Uterus (tissue), 4 donors: ENCODE measurements around the gene DNAJC22. TPM values are rescaled to one million over a fixed set of nuclear protein-coding genes. Genes with fewer than 3 reads are reported as not detected.
"Not testable (repeated sequence)": the region's sequence is repeated elsewhere in the genome, so short reads cannot be mapped to it uniquely, and the experiment has no call there.

Experiments used
- DNase-seq, 2 donors: peaks; one replicate each; pipeline ENCODE4 v3.0.0-alpha.2; 2019 to 2020
- H3K27ac ChIP-seq, 2 donors: fragments of 200-600 bp; sonication (generic); 1 replicate in 1 of 2; 2 replicates in 1 of 2; pipeline ENCODE4 v1.5.1; 2016 to 2018
- H3K27me3 ChIP-seq, 2 donors: fragments of 200-600 bp; sonication (generic); one replicate each; pipeline ENCODE4 v1.5.1; 2018 to 2019; ENCODE audit warnings: control low read depth in 1 of 2
- H3K36me3 ChIP-seq, 2 donors: fragments of 200-600 bp; sonication (generic); one replicate each; pipeline ENCODE4 v1.5.1; 2019; ENCODE audit warnings: control low read depth in 1 of 2
- H3K4me1 ChIP-seq, 2 donors: fragments of 200-600 bp; sonication (generic); one replicate each; pipeline ENCODE4 v1.5.1; 2018 to 2019; ENCODE audit warnings: control low read depth in 1 of 2
- H3K4me3 ChIP-seq, 2 donors: fragments of 200-600 bp; sonication (generic); 1 replicate in 1 of 2; 2 replicates in 1 of 2; pipeline ENCODE4 v1.5.1; 2018 to 2019; ENCODE audit warnings: mild to moderate bottlenecking in 1 of 2
- H3K9me3 ChIP-seq, 2 donors: fragments of 200-600 bp; sonication (generic); one replicate each; pipeline ENCODE4 v1.5.1; 2019; ENCODE audit warnings: control low read depth in 1 of 2
- POLR2A ChIP-seq, 2 donors: fragments of 450-650 bp; IDR thresholded peaks; one replicate each; pipeline ENCODE4 v1.6.1; 2016; ENCODE audit warnings: antibody characterized with exemption in 2 of 2, mild to moderate bottlenecking in 1 of 2, moderate library complexity in 1 of 2
- intact Hi-C: fragments of 100-400 bp; cut with DNase I; formaldehyde crosslinking; loops from one replicate; pipeline ENCODE4 v1.15.1; 2023; ENCODE audit warnings: low total_unique reads
- total RNA-seq, 4 donors: library from RNA; depleted of rRNA in 3 of 4; stranded (reverse); fragments of >200 nt in 3 of 4; gene quantifications; one replicate each; pipeline versions ENCODE4 v1.1.0 to v1.2.4, GENCODE V29; 2014 to 2023
- TF ChIP-seq, protein P1 (sequence below), 4 experiments: fragments of 200-600 bp in 2 of 4; fragments of 450-650 bp in 2 of 4; sonication (generic) in 2 of 4; IDR thresholded peaks; one replicate each; pipeline ENCODE4 v1.5.1; 2016 to 2019; ENCODE audit warnings: antibody characterized with exemption in 4 of 4, mild to moderate bottlenecking in 2 of 4, moderate library complexity in 1 of 4
- donor health status: DM: yes; HTN: yes; CAD: no.

The DNAJC22 gene
- total RNA-seq, 4 donors from 2014 or later: 4.5 TPM; not detected in 3

DNA sequence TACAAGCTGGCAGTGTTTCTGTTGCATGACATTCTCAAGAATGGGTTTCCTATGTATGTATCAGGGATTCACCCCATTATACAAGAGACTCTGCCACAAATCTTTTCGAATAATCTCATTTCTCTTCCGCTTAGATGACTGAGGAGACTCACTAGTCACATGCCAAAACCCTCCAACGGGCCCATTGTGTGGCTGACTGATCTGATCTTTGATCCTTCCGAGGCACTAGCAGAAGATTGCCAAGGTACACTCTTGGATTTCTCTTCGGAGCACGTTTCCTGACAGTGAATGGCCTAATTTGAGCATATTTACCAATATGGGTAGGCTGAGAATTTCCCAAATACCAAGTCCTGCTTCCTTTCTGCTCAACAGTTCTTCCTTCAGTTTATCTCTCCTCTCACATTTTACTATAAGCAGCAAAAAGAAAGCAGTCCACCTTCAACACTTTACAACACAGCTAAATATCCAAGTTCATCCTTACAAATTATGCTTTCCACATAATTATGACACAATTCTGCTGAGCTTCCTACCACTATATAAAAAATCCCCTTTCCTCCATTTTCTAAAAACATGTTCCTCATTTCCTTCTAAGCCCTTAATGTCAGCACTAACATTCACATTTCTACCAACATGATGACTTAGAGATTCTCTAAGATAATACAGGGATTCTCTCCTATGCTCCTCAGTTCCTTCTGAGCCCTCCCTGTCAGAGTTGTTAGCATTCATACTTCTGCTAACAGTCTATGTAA lies 40.8 kb upstream of the DNAJC22 start:
- no peak for TF ChIP-seq POLR2A (IDR thresholded peaks at IDR 0.05)
- TF ChIP-seq, protein P1, sequence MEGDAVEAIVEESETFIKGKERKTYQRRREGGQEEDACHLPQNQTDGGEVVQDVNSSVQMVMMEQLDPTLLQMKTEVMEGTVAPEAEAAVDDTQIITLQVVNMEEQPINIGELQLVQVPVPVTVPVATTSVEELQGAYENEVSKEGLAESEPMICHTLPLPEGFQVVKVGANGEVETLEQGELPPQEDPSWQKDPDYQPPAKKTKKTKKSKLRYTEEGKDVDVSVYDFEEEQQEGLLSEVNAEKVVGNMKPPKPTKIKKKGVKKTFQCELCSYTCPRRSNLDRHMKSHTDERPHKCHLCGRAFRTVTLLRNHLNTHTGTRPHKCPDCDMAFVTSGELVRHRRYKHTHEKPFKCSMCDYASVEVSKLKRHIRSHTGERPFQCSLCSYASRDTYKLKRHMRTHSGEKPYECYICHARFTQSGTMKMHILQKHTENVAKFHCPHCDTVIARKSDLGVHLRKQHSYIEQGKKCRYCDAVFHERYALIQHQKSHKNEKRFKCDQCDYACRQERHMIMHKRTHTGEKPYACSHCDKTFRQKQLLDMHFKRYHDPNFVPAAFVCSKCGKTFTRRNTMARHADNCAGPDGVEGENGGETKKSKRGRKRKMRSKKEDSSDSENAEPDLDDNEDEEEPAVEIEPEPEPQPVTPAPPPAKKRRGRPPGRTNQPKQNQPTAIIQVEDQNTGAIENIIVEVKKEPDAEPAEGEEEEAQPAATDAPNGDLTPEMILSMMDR (IDR thresholded peaks at IDR 0.05): no peak
- no peak overlapping the region for H3K27ac ChIP-seq
- peaks cover 0 to 5% of the 10 kb centered on the region in 2 donors for H3K27me3 ChIP-seq
- H3K4me1 ChIP-seq: no peaks in the 10 kb centered on the region
- intact Hi-C loops: no loop called here
- H3K36me3 ChIP-seq: no peaks in the 10 kb centered on the region
- no peaks in the 10 kb centered on the region for H3K9me3 ChIP-seq
- H3K4me3 ChIP-seq: no peak overlapping the region
- no peak for DNase-seq

DNA sequence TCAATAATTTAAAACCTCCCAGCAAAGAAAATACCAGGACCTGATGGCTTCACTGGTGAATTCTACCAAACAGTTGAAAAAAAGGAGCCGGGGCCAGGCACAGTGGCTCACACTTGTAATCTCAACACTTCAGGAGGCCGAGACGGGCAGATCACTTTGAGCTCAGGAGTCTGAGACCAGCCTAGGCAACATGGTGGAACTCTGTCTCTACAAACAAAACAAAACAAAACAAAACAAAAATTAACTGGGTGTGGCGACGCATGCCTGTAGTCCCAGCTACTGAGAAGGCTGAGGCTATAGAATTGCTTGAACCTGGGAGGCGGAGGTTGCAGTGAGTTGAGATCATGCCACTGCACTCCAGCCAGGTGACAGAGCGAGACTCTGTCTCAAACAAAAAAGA lies 37.3 kb upstream of the DNAJC22 start:
- intact Hi-C loops: no loop called here
- TF ChIP-seq, protein P1 (IDR thresholded peaks at IDR 0.05): no peak
- no peak for TF ChIP-seq POLR2A (IDR thresholded peaks at IDR 0.05)
- Histone ChIP-seq H3K4me1 (no peaks in the 10 kb centered on the region), H3K27ac (no peak overlapping the region), H3K4me3 (no peak overlapping the region), H3K36me3 (no peaks in the 10 kb centered on the region), H3K9me3 (no peaks in the 10 kb centered on the region), H3K27me3 (no peaks in the 10 kb centered on the region)
- no peak for DNase-seq

DNA sequence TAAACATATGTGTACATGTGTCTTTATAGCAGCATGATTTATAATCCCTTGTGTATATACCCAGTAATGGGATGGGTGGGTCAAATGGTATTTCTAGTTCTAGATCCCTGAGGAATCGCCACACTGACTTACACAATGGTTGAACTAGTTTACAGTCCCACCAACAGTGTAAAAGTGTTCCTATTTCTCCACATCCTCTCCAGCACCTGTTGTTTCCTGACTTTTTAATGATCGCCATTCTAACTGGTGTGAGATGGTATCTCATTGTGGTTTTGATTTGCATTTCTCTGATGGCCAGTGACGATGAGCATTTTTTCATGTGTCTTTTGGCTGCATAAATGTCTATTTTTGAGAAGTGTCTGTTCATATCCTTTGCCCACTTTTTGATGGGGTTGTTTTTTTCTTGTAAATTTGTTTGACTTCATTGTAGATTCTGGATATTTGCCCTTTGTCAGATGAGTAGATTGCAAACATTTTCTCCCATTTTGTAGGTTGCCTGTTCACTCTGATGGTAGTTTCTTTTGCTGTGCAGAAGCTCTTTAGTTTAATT lies 36.2 kb upstream of the DNAJC22 start:
- intact Hi-C loops, H3K36me3 ChIP-seq, H3K9me3 ChIP-seq, H3K4me1 ChIP-seq, DNase-seq, H3K27ac ChIP-seq, H3K4me3 ChIP-seq, H3K27me3 ChIP-seq: not testable (repeated sequence)

DNA sequence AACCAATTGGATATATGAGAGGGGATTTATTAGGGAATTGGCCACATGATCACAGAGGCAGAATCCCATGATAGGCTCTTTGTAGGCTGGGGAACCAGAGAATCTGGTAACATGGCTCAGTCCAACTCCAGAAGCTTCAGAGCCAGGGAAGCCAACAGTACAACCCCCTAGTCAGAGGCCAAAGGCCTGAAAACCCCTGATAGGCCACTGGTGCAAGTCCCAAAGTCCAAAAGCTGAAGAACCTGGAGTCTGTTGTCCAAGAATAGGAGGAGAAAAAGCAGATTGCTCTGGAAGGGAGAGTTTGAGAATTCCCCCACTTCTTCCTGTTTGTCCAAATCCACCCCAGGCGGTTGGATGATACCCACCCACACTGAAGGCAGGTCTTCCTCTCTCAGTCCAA lies 31.9 kb upstream of the DNAJC22 start:
- H3K36me3 ChIP-seq: no peaks in the 10 kb centered on the region
- H3K4me1 ChIP-seq: no peaks in the 10 kb centered on the region
- H3K27ac ChIP-seq: no peak overlapping the region
- no peaks in the 10 kb centered on the region for H3K9me3 ChIP-seq
- intact Hi-C loops: no loop called here
- no peaks in the 10 kb centered on the region for H3K27me3 ChIP-seq
- no peak for DNase-seq
- H3K4me3 ChIP-seq: no peak overlapping the region
- TF ChIP-seq, protein P1 (IDR thresholded peaks at IDR 0.05): no peak
- TF ChIP-seq POLR2A (IDR thresholded peaks at IDR 0.05): no peak

DNA sequence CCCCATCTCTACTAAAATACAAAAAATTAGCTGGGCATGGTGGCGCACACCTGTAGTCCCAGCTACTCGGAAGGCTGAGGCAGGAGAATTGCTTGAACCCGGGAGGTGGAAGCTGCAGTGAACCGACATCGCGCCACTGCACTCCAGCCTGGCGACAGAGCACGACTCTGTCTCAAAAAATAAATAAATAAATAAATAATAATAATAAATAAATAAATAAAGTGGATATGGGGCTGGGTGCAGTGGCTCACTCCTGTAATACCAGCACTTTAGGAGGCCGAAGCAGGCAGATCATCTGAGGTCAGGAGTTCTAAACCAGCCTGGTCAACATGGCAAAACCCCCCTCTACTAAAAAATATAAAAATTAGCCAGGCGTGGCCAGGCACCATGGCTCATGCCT lies 29.6 kb upstream of the DNAJC22 start:
- H3K9me3 ChIP-seq, H3K27me3 ChIP-seq, H3K27ac ChIP-seq, H3K4me3 ChIP-seq, H3K4me1 ChIP-seq, H3K36me3 ChIP-seq, DNase-seq, intact Hi-C loops: not testable (repeated sequence)

DNA sequence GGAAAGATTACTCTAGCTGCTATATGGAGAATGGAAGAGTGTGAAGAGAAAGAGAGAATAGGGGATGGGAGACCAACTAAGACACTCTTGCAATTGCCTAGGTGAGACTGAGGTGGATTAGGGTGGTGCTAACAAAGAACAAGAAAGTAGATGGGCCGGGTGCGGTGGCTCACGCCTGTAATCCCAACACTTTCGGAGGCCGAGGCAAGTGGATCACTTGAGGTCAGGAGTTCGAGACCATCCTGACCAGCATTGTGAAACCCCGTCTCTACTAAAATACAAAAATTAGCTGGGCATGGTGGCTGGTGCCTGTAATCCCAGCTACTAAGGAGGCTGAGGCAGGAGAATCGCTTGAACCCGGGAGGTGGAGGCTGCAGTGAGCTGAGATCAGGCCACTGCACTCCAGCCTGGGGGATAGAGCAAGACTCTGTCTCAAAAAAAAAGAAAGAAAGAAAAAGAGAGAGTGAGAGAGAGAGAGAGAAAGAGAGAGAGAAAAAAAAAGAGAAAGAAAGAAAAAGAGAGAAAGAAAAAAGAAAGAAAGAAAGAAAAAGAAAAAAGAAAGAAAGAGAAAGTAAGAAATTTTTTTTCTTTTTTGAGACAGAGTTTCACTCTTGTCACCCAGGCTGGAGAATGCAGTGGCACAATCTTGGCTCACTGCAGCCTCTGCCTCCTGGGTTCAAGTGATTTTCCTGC lies 26.1 kb upstream of the DNAJC22 start:
- H3K27me3 ChIP-seq, H3K4me1 ChIP-seq, DNase-seq, H3K36me3 ChIP-seq, H3K4me3 ChIP-seq, H3K27ac ChIP-seq, intact Hi-C loops, H3K9me3 ChIP-seq: not testable (repeated sequence)
